ENCODE results near the gene RIPPLY1. TPM values are rescaled to one million over a fixed set of nuclear protein-coding genes. Genes with fewer than 3 reads are reported as not detected.

The RIPPLY1 gene
- total RNA-seq, 4 donors from 2014 or later: 0.82 TPM; not detected in 3

GRCh38 chrX:106862972-106863688 is 40.0 kb downstream of the RIPPLY1 start:
- TF ChIP-seq CTCF (IDR thresholded peaks at IDR 0.05): no peak
- DNase-seq (ENCODE audit: low spot score) (no peak), ATAC-seq (ENCODE audit: low FRiP score) (no peak)

Other genes with a start within 250 kb of the RIPPLY1 start
- gene RNF128, start 176.6 kb downstream of the RIPPLY1 start, total RNA-seq: 1 to 10 TPM in 1 of 4 donors, under 1 TPM in 1, not detected in 2; 0.37 to 1.6 TPM
- 1 to 10 TPM; 3.5 to 9.5 (median 7.0) TPM for gene TBC1D8B, start 100.7 kb downstream of the RIPPLY1 start, total RNA-seq
- gene CLDN2, start 17.1 kb upstream of the RIPPLY1 start, total RNA-seq: 1 to 10 TPM in 1 of 4 donors, under 1 TPM in 3; 0.24 to 2.4 (median 0.30) TPM
- 10 to 100 TPM; 19.1 to 22.3 (median 20.4) TPM for gene MORC4, start 96.9 kb upstream of the RIPPLY1 start, total RNA-seq
- 10 to 100 TPM in 2 of 4 donors, 1 to 10 TPM in 2; 8.5 to 21.0 (median 10.9) TPM for gene RBM41, start 215.5 kb upstream of the RIPPLY1 start, total RNA-seq

Measured in omental fat pad (tissue), 4 donors.